Right kidney (tissue), 9 donors: ENCODE data around the gene ZNF322.
A peak's percentile ranks its signal among the peaks of the same experiment; 100 is the strongest.
"Not testable (repeated sequence)": the region's sequence is repeated elsewhere in the genome, so short reads cannot be mapped to it uniquely, and the experiment has no call there.

Source experiments
- DNase-seq: peaks from one replicate; pipeline ENCODE4 v3.0.0-alpha.2; 2016
- long read RNA-seq, 8 donors: transcript quantifications; one replicate each; lab custom pipeline, GENCODE V29; 2026

The ZNF322 gene
- long read RNA-seq, donor 1, full-length matches to known transcripts, result 13 of 13 reads
- long read RNA-seq, donor 1, partial matches to known transcripts, result 0 of 13 reads
- long read RNA-seq, donor 1, other reads (novel, unspliced or antisense), result 0 of 13 reads
- long read RNA-seq, donor 2, full-length matches to known transcripts, result 10 of 10 reads
- long read RNA-seq, donor 2, partial matches to known transcripts, result 0 of 10 reads
- long read RNA-seq, donor 2, other reads (novel, unspliced or antisense), result 0 of 10 reads
- long read RNA-seq, donor 3, full-length matches to known transcripts, result 12 of 12 reads
- long read RNA-seq, donor 3, partial matches to known transcripts, result 0 of 12 reads
- long read RNA-seq, donor 3, other reads (novel, unspliced or antisense), result 0 of 12 reads
- long read RNA-seq, donor 4, full-length matches to known transcripts, result 17 of 17 reads
- long read RNA-seq, donor 4, partial matches to known transcripts, result 0 of 17 reads
- long read RNA-seq, donor 4, other reads (novel, unspliced or antisense), result 0 of 17 reads
- long read RNA-seq, donor 5, full-length matches to known transcripts, result 11 of 11 reads
- long read RNA-seq, donor 5, partial matches to known transcripts, result 0 of 11 reads
- long read RNA-seq, donor 5, other reads (novel, unspliced or antisense), result 0 of 11 reads
- long read RNA-seq, donor 6, full-length matches to known transcripts, result 11 of 11 reads
- long read RNA-seq, donor 6, partial matches to known transcripts, result 0 of 11 reads
- long read RNA-seq, donor 6, other reads (novel, unspliced or antisense), result 0 of 11 reads
- long read RNA-seq, donor 7, full-length matches to known transcripts, result 22 of 22 reads
- long read RNA-seq, donor 7, partial matches to known transcripts, result 0 of 22 reads
- long read RNA-seq, donor 7, other reads (novel, unspliced or antisense), result 0 of 22 reads
- long read RNA-seq, donor 8, full-length matches to known transcripts, result 13 of 13 reads
- long read RNA-seq, donor 8, partial matches to known transcripts, result 0 of 13 reads
- long read RNA-seq, donor 8, other reads (novel, unspliced or antisense), result 0 of 13 reads

- DNase-seq, result peak; percentile 88
Observed at GRCh38 chr6:26659042-26659999, at the start of gene ZNF322. ZNF322 (minus strand) TSS chr6:26659746; CDS start chr6:26638553, 21,193 bp downstream.

- DNase-seq, result not testable (repeated sequence)
Observed at GRCh38 chr6:26705780-26706179, 46.2 kb upstream of the ZNF322 start.

GRCh38 chr6:26705352-26705751 lies 45.8 kb upstream of the ZNF322 start:
- not testable (repeated sequence) for DNase-seq

GRCh38 chr6:26701023-26701747 lies 41.6 kb upstream of the ZNF322 start:
- DNase-seq, result not testable (repeated sequence)

- not testable (repeated sequence) for DNase-seq
Observed at GRCh38 chr6:26697496-26697895, 38.0 kb upstream of the ZNF322 start.

GRCh38 chr6:26689324-26689947 lies 29.9 kb upstream of the ZNF322 start:
- DNase-seq, result not testable (repeated sequence)

GRCh38 chr6:26682435-26683042 lies 23.0 kb upstream of the ZNF322 start:
- DNase-seq, result not testable (repeated sequence)

GRCh38 chr6:26673287-26673686 lies 13.7 kb upstream of the ZNF322 start:
- not testable (repeated sequence) for DNase-seq

- DNase-seq, result not testable (repeated sequence)
Observed at GRCh38 chr6:26670558-26670957, 11.0 kb upstream of the ZNF322 start.

- not testable (repeated sequence) for DNase-seq
Observed at GRCh38 chr6:26670003-26670402, 10.5 kb upstream of the ZNF322 start.

- DNase-seq, result no peak
Observed at GRCh38 chr6:26660000-26660361, 435 bp upstream of the ZNF322 start.

- DNase-seq, result no peak
Observed at GRCh38 chr6:26657256-26657655, 2.3 kb downstream of the ZNF322 start.

GRCh38 chr6:26653007-26653406 lies 6.5 kb downstream of the ZNF322 start:
- DNase-seq, result no peak

GRCh38 chr6:26651133-26651781 lies 8.3 kb downstream of the ZNF322 start:
- DNase-seq, result no peak

- no peak for DNase-seq
Observed at GRCh38 chr6:26646074-26646473, 13.5 kb downstream of the ZNF322 start.

GRCh38 chr6:26640806-26641205 lies 18.7 kb downstream of the ZNF322 start:
- DNase-seq, result no peak

- no peak for DNase-seq
Observed at GRCh38 chr6:26629359-26629758, 30.2 kb downstream of the ZNF322 start.

- DNase-seq, result no peak
Observed at GRCh38 chr6:26627843-26628242, 31.7 kb downstream of the ZNF322 start.

GRCh38 chr6:26624557-26624956 lies 35.0 kb downstream of the ZNF322 start:
- DNase-seq, result no peak
